ENCODE data around the gene OR10S1.
"Not testable (repeated sequence)": the region's sequence is repeated elsewhere in the genome, so short reads cannot be mapped to it uniquely, and the experiment has no call there.

Gene OR10S1, protein sequence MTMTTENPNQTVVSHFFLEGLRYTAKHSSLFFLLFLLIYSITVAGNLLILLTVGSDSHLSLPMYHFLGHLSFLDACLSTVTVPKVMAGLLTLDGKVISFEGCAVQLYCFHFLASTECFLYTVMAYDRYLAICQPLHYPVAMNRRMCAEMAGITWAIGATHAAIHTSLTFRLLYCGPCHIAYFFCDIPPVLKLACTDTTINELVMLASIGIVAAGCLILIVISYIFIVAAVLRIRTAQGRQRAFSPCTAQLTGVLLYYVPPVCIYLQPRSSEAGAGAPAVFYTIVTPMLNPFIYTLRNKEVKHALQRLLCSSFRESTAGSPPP

DNA sequence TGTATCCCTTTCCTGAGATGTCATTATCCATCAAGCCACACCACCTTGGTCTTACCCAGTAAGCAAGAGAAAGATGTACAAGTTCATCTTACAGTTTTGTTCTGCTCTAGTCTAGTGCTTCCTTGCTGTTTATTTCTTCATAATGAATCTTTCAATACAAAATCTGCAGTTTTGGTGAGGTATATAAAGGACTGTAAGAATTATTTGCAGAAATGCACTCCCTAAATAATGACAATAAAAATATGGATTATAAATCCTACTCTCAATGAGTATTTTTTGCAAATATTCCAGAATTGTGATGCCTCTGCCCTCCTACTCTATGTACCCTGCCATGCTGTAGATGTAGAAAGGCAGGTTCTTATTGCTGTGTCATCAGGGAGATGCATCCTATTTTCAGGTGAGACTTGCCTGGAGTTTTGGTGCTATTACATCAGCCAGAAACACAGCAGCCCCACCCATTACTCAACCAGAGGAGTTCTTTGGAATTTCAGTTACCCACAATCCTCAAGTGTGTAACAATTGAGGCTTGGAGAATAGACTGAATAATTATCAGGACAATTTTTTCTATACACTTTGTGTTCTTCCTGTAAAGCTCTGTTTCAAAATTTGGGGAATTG lies at the start of gene OR10S1:
OR10S1 (minus strand) TSS at position 51 of the 617 bp plus-strand sequence. CDS start 117 bp downstream, outside the sequence.
- DNase-seq: no peak

DNA sequence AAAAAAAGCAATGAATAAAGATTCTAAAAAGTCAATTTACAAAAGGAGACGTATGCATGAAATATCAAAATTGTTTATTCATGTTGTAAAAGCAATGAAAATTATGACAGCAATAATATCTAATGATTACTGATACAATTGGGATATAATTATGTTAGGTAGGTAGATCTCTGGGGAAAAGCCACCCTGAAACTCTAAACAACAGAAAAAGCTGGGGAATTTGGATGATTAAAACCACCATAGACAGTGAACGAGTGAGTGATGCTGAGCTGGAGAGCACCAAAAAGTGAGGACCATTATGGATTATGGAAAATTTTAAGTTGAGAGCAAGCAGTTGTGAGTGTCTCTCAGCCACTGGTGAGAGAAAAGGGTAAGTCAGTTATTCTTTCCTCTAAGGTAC lies 48.9 kb upstream of the OR10S1 start, which contains the start of gene OR10G8:
OR10G8 (plus strand) TSS at position 301 of the 400 bp plus-strand sequence. CDS start 2,825 bp downstream, outside the sequence.
- no peak for DNase-seq

DNA sequence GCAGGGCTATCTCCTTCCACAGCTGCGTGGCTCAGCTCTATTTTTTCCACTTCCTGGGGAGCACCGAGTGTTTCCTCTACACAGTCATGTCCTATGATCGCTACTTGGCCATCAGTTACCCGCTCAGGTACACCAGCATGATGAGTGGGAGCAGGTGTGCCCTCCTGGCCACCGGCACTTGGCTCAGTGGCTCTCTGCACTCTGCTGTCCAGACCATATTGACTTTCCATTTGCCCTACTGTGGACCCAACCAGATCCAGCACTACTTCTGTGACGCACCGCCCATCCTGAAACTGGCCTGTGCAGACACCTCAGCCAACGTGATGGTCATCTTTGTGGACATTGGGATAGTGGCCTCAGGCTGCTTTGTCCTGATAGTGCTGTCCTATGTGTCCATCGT lies 38.3 kb upstream of the OR10S1 start:
- not testable (repeated sequence) for DNase-seq

DNA sequence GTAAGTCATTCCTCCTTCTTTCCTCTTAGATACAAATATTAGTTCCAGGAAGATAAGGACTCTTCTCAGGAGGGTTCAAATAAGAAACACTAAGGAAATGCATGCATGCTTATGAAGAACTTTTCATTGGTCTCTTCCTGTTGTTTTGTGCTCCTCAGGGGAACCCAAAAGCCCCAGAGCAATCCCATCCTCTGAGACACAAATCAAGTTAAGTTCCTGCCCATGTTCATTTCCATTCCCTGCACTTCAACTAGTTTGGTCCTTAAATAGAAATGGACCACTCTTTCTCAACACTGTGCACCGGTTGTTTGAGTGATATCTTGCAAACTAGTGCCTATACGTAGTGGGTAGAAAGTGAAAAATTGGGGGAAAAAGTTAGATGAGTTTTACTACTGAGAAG lies 35.1 kb upstream of the OR10S1 start, which contains the start of gene OR10G4:
OR10G4 (plus strand) TSS at position 301 of the 400 bp plus-strand sequence. CDS start 2,578 bp downstream, outside the sequence.
- no peak for DNase-seq

DNA sequence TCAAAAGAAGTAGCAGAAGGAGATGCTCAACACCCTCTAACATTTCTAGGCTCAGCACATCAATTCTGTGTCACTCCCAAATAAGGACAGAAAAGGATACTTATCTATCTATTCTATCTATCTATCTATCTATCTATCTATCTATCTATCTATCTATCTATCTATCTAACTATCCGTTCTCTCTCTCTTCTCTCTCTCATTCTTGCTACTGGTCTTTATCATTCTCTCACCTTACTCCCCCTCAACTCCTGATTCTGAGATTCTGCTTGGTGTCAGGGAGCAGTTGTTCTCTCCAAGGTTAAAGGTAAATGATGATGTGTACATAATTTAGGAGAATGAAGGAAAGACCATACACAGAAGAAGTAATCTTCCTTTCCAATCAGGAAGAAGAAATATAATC lies 17.5 kb upstream of the OR10S1 start, which contains the start of gene OR10G6:
OR10G6 (minus strand) TSS at position 43 of the 400 bp plus-strand sequence; CDS start at position 43, 0 bp downstream.
- no peak for DNase-seq

DNA sequence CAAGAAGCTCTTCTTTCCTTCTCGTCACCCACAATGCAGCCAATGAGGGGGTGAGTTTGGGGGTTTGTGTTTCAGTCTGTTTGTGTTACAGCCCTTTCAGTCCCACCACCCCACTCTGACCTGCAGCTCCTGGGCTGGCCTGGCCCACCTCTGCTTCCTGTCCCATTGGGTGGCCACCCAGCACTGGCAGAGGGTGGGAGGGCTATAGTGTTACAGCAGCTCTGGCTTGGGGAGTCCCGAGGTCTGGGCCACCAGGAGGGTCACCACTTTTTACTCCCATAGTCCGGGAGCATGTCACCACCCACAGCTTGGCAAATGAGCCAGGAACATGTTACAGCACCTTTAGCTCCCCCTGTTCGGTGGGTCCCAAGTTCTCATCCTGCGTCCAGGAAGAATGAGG lies 1.7 kb upstream of the OR10S1 start:
- DNase-seq: no peak

DNA sequence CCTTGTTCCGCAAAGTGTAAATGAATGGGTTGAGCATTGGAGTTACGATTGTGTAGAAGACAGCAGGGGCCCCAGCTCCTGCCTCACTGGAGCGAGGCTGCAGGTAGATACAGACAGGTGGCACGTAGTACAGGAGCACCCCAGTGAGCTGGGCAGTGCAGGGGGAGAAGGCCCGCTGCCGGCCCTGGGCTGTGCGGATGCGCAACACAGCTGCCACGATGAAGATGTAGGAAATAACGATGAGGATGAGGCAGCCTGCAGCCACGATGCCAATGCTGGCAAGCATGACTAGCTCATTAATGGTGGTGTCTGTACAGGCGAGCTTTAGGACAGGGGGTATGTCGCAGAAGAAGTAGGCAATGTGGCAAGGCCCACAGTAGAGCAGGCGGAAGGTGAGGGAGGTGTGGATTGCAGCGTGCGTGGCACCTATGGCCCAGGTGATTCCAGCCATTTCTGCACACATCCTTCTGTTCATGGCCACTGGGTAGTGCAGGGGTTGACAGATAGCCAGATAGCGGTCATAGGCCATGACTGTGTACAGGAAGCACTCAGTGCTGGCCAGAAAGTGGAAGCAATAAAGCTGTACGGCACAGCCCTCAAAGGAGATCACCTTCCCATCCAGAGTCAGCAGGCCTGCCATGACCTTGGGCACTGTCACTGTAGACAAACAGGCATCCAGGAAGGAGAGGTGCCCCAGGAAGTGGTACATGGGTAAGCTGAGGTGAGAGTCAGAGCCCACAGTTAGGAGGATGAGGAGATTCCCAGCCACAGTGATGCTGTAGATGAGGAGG lies 616 bp downstream of the OR10S1 start:
- DNase-seq: no peak

DNA sequence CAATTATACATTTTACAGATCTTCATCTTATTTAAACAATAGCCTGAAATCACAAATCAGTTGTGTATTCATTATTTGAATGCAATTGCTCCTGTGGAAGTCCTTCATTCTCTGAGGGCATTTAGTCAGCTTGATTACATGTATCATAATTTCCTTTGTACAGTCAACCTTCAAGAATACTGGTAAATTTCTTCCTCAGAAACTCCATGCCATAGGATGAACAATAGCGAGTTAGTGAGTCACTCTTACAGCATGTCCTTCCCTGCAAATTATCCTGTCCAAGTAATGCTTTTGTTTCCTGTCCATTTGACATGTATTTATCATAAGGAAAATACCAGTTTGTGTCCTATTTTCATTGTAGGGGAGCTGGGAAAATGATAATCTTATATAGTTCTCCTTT lies 3.8 kb downstream of the OR10S1 start:
- DNase-seq: no peak

DNA sequence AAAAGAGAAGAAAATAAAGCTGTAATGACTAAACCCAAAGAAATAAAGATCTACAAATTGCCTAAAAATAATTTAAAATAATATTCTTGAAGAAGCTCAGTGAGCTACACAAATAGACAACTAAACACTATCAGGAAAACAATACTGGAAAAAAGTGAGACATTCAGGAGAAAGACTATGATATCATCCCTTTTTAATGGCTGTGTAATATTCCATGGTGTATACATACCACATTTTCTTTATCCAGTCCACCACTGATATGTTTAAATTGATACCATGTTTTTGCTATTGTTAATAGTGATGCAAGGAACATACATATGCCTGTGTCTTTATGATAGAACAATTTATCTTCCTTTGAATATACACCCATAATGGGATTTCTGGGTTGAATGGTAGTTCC lies 20.8 kb downstream of the OR10S1 start:
- no peak for DNase-seq

DNA sequence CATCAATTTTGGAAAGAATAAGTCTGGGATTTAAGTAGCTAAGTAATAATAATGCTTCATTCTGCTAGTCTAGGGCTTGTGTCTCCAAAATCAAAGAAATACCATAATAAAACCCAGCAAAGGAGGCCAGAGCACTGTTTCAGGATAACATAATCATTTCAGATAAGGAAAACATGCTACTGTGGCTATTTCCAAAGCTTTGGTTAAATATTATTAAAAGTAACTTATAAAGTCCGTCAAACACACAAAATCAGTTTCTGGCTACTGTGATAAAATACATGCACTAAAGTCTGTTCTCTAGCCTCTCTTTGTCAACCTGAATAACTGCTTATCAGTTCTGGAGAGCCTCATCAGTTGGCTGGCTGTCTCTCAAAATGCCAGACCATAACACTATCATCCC lies 32.4 kb downstream of the OR10S1 start:
- no peak for DNase-seq

DNA sequence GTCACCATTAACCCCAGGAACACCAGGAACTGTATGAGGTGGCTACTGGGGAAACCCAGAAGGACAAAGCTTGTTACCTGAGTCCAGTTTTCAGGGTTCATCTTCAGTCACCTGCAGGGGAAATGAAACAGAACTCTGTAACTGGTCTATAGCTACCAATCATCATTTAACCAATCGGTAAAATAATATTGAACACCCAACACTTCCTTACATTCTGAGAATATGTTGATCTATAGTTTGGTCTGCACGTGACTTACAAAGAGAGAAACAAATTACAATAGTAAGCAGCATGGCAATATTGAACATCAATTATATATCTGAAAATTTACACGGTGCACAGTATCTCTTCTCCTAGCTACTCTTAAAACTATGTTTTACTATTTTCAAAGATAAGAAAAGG lies 33.8 kb downstream of the OR10S1 start, which contains the start of gene OR6T1:
OR6T1 (minus strand) TSS at position 101 of the 400 bp plus-strand sequence; CDS start at position 101, 0 bp downstream.
- no peak for DNase-seq

DNA sequence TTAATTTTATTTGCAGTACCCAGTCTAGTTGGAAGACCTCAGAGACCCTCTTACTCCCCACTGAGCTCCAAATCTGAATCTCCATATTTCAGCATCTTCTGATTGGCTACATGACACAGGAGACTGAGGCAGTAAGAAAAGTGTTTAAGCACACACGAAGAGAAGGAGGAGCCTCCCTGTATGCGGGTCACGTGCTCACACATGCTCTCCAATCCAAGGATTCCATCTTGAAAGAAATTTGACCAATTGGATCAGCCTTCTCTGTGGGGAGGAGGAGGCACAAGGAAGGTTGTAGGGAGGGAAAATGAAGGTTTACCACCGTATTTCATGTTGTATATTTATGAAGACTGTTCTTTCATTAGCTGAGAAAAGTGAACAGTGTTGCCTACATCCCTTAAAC lies 35.2 kb downstream of the OR10S1 start:
- no peak for DNase-seq

DNA sequence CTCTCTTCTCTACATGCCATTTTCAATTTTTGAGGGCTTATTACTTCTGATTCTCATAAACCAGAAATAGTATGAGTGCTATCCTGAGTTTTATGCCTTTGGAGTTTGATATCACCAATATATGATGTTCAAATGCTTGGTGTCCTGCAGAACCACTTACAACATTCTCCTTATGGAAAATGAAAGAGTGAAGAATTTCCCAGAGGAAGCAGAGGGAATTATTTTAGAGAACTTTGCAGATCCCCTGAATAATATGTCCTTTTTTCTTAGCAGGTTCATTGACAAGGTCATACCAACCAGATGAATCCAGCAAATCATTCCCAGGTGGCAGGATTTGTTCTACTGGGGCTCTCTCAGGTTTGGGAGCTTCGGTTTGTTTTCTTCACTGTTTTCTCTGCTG lies 38.3 kb downstream of the OR10S1 start, which contains the start of gene OR4D5:
OR4D5 (plus strand) TSS at position 301 of the 400 bp plus-strand sequence; CDS start at position 301, 0 bp downstream.
- DNase-seq: no peak

Data from GOT3 (cell line).